Stimulated activated CD4-positive, alpha-beta T cell treated with anti-CD3 and anti-CD28 coated beads, Interleukin-4, amount 100 ng/mL, for 24 hours (primary cell): ENCODE measurements around the gene EXOC3.
"Not testable (repeated sequence)": the region's sequence is repeated elsewhere in the genome, so short reads cannot be mapped to it uniquely, and the experiment has no call there.

Experiments used
- DNase-seq: peaks from one replicate; pipeline ENCODE4 v3.0.0-alpha.2; 2020

EXOC3 gene

DNA sequence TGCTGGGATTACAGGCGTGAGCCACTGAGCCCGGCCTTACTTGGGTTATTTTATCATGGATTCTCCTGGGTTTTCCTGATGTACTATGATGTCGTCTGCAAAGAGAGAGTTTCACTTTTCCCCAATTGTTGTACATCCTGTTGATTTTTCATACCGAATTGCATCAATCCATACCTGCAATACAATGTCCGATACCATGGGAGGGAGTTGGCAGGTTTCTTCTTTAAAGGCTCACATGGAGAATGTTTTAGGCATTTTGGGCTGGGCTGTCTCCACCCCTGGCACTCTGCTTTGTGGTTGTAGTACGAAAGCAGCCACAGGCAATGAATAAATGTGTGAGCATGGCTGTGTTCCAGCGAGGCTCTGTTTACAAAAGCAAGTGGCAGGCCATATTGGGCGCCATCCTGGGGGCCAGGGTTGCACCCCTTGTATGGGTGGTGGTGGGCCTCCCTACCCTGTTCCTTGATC is 35.1 kb upstream of the EXOC3 start:
- no peak for DNase-seq

DNA sequence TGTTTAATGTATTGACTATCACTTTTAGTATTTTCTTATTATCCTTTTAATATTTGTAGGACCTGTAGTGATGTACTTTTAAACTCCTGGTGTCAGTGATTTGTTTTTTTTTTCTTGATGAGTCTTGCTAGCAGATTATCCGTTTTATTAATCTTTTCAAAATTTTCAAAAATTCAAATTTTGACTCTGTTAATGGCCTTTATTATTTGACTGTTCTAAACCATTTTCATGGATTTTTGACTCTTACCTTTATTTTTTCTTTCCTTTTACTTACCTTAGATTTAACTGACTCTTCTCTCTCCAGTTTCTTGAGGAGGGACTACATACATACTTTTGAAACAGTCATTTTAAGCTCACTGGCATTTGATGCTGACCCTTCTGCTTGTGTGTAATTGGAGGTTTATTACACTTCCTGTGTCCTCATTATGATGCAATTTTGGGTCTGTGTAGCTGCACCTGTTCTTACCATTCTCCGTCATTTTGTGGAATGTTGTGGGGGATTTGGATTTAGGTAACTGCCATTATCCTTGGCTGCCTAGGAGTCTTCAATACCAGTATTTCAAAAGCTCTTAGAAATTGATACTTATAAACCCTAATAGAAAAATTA is 32.0 kb upstream of the EXOC3 start:
- no peak for DNase-seq

DNA sequence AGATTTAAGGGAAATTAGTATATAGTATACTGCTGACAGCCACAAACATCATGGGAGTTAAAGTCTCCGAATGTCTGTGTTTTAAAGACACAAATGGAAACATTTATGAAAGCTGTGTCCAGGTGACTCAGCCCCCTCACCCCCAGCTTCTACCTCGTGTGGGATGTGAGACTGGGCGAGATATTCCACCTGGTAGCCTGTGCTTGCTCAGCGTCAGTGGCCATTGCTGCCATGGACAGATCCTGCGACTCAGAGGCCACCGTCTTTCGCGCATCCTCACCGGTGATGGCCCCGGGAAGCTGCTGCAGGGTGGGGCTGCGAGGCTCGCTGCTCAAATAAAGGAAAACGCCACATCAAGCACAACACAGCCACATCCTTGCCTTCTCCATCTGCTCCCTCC is 31.2 kb upstream of the EXOC3 start:
- peak; percentile 63 for DNase-seq

DNA sequence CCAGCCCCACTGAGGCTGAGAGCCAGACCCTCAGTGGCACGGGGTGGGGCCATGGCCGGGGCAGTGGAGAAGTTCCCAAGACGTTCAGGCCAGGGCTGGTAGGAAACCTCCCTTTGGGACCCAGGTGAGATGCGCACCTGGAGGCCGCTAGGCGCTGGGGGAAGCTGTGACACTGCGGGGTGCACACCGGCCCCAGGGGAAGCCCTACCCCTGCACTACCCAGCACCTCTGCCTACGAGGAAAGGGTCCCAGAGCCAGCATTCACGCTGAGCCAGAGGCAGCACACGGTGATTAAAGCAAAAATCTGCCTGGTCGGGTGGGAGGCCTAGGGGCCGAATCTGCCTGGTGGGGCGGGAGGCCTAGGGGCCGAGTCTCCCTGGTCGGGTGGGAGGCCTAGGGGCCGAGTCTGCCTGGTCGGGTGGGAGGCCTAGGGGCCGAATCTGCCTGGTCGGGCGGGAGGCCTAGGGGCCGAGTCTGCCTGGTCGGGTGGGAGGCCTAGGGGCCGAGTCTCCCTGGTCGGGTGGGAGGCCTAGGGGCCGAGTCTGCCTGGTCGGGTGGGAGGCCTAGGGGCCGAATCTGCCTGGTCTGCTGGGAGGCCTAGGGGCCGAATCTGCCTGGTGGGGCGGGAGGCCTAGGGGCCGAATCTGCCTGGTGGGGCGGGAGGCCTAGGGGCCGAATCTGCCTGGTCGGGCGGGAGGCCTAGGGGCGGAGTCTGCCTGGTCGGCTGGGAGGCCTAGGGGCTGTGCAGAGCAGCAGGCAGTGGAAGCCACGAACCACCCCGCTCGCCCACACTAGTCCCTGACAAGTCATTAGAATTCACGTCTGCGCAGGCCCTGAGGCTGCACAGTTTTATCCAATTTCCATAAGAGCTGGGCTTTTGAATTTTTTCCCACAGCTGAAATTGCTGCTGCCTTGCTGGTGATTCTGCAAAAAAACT is 27.7 kb upstream of the EXOC3 start:
- DNase-seq: not testable (repeated sequence)

DNA sequence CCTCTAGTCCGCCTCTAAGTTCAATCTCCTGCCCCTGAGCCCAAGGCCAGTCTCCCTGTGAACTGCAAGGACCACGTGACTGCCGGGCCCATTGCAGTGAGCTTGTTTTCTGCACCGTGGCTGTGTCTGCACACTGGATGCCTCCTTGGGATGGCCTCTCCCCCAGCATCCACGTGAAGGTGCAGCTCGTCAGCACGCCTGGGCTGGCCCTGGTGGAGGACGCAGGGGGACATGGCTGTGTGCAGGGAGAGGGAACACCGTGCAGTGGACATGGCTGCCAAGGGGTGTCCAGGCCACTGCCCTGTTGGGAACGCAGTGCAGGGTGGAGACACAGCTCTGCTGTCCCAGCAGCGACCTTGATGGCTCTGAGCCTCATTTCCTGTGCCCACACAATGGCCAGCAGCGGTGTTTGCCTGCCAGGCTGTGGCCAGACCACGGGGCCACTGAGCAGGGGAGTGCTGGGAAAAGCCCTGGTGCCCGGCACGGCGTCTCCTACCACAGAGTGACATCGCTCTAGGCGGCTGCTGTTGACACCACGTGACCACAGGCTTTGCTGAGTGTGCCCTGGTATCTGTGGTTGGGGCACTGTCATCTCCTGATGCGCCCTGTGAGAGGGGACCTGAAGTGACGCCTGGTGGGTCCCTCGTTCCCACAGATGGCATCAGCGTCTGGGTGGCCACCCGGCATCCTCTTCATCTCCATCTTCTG is 26.9 kb upstream of the EXOC3 start:
- DNase-seq: no peak

DNA sequence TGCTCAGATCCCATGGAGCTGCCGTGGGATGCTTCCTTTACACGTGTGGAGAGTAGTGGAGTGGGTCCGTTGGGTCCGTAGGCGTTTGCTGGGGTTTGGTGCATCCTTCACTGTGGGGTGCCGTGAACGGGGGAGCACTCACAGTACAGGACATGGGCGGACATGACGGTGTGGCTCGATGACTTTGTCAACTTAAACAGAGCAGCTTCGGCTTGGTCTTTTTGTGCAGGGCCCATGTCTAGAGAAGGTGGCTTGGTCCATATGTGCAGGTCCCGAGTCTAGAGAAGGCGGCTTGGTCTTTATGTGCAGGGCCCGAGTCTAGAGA is 26.4 kb upstream of the EXOC3 start:
- no peak for DNase-seq

DNA sequence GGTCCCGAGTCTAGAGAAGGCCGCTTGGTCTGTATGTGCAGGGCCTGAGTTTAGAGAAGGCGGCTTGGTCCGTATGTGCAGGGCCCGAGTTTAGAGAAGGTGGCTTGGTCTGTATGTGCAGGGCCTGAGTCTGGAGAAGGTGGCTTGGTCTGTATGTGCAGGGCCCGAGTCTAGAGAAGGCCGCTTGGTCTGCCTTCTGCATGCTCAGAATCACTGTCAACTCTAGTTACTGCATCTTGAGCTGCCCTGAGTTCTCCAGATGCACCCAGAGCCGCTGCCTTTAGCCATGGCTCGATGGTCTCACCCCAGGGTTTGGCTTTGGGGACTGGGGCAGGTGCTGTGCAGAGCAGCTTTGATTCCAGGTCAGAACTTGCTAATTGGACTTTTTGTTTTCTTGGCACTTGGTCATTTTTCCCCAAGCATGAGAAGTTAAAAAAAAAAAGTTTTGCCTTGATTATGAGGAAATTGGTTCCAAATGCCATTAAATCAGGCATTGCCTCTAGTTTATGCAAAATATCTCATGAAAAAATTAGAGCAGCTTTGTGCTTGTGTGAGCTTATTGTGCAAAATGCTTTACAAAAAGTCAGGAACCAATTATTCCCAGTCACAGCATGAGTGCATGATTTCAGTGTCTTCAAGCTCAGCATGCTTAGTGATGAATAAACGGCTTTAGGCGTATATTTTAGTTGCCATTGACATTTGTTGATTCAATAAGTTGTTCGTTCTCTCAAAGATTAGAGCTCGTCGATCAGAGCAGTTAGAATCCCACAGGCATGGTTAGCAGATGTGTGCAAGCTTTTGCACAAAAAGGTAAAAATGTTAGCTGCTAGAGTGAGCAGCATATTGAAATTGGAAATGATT is 25.4 kb upstream of the EXOC3 start:
- DNase-seq: no peak

DNA sequence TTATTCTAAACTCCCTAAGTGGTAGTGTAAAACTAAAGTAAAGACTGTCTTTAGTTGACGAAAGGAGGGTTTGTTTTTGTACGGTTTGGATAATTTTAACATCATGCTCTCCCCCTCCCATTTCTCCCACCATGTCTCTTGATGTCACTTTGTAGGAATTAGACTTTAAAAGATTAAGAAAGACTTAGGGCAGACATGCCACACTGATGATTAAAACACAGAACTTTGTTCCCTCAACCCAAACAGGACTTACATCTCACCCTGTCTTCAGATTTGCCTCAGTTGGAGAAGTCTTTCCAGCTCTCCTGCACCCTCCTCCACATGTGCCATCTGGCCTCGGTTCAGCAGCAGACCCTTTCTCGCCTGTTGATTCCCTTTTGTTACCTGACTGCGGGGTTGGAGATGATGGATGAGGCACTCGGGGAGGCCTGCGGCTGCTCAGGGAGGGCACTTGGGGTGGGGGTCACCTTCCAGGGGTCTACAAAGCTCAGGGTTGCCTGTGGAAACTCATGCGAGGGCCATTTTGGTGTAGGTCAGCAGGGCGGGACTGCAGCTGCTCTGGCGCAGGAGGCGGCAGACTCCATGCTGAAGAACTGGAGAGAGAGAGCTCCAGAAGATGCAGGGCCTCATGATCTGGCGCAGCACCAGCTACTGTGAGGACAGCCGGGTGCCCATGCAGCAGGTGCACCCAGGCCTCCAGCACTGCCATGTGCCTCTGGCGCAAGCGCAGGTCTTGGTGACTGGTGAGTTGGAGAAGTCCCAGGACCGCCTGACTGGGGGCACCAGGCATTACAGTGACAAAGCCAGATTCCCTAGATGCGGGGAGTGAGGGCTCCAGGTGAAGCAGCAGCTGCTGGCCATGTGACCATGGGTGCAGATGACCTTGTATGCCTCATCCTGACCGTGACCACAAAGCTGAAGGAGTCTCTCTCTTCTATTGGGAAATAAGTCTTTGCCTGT is 24.5 kb upstream of the EXOC3 start:
- no peak for DNase-seq

DNA sequence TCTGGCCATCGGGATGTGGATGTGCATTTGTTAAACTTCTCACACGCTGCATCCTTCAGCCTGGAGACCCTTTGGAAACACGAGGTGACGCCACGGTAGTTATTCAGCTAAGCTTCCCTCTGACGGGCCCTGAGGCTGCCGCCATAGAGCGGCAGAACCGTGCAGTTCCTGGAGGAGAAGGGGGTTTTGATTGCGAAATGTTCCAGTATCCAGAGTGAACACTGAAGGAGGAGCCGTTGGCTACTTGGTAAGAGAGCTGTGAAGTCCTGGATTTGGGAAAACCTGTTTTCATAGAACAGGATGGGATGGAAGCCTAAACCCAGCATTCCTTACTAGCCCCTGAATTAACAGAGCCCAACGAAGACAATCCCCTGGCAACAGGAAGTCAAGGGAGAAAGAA is 23.0 kb upstream of the EXOC3 start:
- DNase-seq: no peak

DNA sequence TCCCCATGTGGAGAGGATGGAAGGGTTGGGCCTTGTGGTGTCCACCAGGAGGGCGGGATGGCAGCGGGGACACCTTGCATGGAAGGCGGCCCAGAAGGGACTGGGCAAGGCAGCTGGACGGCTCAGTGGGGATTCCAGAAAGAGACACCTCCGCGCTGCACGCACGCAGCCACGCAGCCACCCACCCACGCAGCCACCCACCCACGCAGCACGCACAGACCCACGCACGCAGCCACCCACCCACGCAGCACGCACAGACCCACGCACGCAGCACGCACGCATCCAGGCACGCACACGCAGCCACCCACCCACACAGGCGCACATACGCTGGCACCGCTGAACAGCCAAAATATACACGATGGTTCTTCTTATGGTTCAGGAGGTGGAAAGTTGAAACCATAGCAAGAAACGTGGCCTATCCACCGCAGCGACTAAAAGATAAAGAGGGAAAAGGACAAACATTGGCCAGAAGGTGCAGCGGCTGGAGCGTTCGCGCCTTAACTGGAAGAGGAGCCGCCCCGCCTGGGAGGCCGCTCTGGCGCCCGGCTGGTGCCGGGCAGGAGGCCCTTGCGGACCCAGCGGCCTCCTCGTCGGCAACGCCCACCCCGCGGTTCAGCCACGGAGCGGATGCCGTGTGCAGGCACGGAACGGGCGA is 22.2 kb upstream of the EXOC3 start:
- no peak for DNase-seq

DNA sequence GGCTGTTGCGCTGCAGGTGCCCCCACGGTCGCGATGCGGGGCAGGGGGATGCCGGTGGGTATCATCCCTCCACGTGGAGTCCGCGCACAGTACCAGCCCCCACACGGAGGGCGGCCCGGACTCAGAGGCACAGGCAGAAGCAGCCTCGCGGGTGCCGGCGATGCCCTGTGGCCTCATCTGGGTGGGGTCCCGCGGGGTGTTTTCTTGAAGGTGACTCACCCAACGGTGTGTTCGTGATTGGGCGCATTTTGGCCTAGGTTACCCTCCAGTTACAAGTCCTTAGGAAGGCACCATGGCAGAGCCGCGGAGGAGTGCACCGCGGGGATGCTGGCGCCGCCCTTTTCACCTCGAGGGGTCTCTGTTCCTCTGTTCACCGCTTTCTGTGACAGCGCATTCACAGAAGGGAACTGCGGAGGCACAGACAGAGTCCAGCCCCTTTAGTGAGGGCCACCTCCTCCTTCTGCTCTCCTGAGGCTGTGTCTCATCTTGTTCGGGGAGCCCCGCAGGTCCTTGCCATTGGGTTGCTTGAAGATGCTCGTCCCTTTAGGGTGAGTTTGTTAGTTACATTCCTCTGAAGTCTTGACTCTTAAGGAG is 21.6 kb upstream of the EXOC3 start:
- DNase-seq: no peak

DNA sequence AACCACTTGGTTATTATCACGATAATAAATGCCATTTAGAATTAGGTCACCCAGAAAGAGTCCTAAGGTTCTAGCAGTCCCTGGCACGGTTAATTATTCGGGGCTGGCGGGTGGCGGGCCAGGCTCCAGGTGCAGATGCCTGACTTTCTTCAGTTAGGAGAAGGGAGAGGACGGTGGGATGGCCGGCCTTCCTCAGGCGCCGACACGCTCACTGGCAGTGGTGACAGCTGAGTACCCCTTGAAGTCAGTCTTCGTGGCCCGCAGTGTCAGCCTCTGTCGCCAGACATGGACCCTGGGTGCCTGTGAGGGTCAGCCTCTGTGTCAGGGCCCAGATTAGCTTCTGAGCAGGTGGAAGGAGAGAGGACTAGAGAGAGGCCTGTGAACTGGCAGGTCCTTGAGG is 21.1 kb upstream of the EXOC3 start:
- no peak for DNase-seq

DNA sequence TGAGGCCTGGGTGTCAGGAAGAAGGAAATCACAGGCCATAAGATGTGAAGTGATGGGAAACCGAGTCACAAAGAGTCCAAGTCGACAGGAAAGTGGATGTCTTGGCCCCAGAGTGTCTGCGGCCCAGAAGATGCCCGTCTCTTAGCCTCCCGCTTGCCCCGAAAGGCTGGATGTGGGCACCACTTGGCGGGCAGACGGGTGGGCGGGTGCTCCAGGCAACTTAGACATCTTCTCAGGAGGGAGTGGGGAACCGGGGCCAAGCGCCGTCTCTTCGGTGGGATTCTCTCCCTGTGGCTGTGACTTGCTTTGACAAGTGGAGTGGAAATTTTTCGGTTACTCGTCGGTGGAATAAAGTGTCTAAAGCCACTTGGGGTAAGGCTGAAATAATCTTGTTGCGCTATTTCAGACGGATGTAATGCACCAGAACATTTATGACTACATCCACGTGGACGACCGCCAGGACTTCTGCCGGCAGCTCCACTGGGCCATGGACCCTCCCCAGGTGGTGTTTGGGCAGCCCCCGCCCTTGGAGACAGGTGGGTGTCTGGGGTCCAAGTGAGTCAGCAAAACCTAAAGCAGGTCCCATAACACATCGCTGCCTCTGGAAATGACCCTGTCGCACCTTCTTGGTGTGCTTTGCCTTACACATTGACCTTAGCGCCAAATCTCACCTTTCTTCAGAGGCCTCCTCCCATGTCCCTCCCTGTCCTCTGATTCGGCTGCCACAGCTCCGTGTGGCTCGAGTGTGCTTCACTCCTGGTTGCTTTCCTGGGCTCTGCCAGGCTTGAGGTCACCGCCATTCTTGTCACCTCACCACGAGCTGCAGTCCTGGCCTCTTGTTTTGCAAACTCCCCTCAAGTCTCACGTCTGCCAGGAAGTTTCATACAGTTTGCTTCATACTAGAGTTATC is 20.4 kb upstream of the EXOC3 start:
- DNase-seq: no peak

DNA sequence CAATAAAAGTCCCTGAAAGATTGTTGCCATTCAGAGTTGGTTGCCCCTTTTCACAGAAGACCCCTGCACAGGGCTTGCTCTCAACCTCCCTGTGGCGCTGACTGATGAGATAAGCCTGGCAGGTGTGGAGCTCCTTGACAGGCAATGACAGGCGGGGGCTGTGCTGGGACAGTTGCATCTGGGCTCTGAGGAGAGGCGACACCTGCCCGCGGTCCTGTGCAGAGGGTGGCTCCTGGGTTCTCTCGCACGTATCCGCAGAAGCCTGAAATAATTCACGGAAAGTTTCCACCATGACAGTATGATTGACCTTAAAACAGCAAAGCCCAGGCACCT is 19.8 kb upstream of the EXOC3 start:
- no peak for DNase-seq

DNA sequence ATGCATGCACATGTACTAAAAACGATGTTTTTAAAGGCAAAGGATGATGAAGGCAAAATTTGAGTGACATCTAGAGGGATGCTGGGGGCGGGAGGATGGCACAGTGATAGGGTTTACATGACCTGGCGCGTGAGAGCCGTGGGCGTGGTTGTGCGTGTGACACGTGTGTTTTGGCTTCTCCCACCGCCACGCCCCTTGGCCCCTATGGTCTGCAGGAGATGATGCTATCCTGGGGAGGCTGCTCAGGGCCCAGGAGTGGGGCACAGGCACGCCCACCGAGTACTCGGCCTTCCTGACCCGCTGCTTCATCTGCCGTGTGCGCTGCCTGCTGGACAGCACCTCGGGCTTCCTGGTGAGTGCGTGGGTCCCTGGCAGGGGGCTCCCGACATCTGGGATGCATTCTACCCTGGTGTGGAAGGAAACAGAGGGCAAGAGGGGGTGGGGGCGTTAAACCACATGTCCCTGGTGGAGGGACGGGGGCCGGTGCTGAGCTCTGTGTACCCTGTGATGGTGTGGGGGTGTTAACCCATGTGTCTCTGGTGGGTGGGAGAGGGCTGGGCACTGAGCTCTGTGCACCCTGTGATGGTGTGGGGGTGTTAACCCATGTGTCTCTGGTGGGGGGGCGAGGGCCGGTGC is 19.2 kb upstream of the EXOC3 start:
- no peak for DNase-seq

DNA sequence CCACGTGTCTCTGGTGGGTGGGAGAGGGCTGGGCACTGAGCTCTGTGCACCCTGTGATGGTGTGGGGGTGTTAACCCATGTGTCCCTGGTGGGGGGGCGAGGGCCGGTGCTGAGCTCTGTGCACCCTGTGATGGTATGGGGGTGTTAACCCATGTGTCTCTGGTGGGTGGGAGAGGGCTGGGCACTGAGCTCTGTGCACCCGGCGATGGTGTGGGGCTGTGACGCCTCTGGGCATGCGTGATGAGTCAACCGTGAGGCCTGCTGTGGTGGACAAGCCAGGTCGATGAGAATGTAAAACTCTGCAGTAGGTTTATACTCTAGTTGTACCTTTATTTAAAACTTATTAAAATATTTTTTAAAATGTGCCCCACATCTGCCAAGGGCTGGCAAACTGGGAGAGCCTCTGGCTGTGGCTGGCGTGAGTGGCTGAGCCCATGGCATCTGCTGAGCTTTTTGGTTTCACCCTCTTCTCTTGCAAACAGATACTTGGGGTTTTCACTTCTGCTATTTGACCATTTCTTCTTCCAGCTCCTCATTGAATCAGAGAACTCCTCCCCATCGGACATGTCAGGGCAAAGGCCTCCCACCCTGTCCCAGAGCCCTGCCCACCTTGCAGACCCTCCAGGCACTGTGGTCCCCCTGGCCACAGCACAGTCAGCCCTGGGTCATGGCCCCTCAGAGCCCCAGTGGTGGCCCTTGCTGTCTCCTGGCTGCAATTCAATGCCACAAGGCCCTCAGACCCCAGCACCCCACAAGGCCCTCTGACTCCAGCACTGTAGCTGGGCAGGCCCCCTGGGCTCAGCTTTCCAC is 18.5 kb upstream of the EXOC3 start:
- no peak for DNase-seq

DNA sequence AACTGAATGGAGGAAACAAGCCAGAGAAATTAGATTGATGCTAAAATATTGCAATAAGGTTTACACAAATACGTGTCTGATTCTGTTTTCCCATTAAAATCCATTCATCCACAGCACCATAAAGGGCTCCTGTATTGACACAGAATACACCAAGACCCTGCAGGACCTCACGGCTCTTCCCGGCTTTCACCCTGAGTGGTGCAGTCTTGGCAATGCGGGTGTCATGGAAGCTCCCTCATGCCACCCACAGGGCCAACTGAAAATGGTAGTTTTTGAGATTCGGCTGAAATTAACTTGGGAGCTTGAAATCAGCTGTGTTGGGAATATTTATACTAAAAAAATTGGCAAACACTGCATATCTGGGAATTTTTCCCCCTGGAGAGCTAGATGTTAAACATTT is 17.3 kb upstream of the EXOC3 start:
- peak; percentile 33 for DNase-seq

DNA sequence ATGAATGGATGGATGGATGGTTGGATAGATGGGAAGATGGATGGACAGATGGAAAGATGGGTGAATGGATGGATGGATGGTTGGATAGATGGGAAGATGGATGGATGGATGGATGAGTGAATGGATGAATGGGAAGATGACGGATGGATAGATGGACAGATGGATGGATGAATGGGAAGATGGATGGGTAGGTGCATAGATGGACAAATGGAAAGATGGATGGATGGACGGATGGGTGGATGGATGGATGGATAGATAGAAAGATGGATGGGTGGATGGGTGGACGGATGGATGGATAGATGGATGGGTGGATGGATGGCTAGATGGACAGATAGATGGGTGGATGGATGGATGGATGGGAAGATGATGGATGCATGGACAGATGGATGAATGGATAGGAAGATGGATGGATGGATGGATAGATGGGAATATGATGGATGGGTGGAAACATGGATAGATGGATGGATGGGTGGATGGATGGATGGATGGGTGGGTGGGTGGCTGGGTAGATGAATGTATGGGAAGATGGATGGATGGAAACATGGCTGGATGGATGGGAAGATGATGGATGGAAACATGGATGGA is 16.5 kb upstream of the EXOC3 start:
- no peak for DNase-seq
